Tibial nerve (tissue), 4 donors: ENCODE measurements around the gene RGS17. TPM values are rescaled to one million over a fixed set of nuclear protein-coding genes. Genes with fewer than 3 reads are reported as not detected.
A peak's percentile ranks its signal among the peaks of the same experiment; 100 is the strongest.

Experiments used
- DNase-seq, 2 donors: peaks; one replicate each; pipeline ENCODE4 v3.0.0-alpha.2; 2019; ENCODE audit warnings: low spot score in 2 of 2
- H3K27ac ChIP-seq, 4 donors: fragments of 200-600 bp; sonication (generic) in 3 of 4; one replicate each; pipeline ENCODE4 v1.5.1; 2017 to 2019; ENCODE audit warnings: mild to moderate bottlenecking in 1 of 4
- H3K27me3 ChIP-seq, 2 donors: fragments of 200-600 bp; sonication (generic) in 1 of 2; one replicate each; pipeline versions ENCODE4 v1.5.1 to v1.6.0; 2017 to 2019
- H3K36me3 ChIP-seq, 3 donors: fragments of 200-600 bp; sonication (generic); one replicate each; pipeline ENCODE4 v1.5.1; 2018 to 2019
- H3K4me1 ChIP-seq, 4 donors: fragments of 200-600 bp; sonication (generic) in 3 of 4; one replicate each; pipeline ENCODE4 v1.5.1; 2017 to 2019
- H3K4me3 ChIP-seq, 4 donors: fragments of 200-600 bp; sonication (generic) in 3 of 4; one replicate each; pipeline ENCODE4 v1.5.1; 2017 to 2019; ENCODE audit warnings: mild to moderate bottlenecking in 1 of 4, moderate library complexity in 1 of 4
- H3K9me3 ChIP-seq, 4 donors: fragments of 200-600 bp; sonication (generic) in 3 of 4; one replicate each; pipeline ENCODE4 v1.5.1; 2017 to 2019
- EP300 ChIP-seq, 2 donors: sonication (generic); formaldehyde crosslinking; IDR thresholded peaks; one replicate each; pipeline ENCODE4 v1.6.1; 2017; ENCODE audit warnings: antibody characterized with exemption in 2 of 2, mild to moderate bottlenecking in 1 of 2
- POLR2A ChIP-seq, 2 donors: fragments of 450-650 bp; IDR thresholded peaks; one replicate each; pipeline ENCODE4 v1.6.1; 2017; ENCODE audit warnings: antibody characterized with exemption in 2 of 2, mild to moderate bottlenecking in 2 of 2, moderate library complexity in 2 of 2
- WGBS, 2 donors: methylation state at CpG; one replicate each; pipeline ENCODE4 v1.1.5; 2018; 5-methylcytosine and 5-hydroxymethylcytosine counted together
- total RNA-seq, 4 donors: library from RNA; depleted of rRNA; stranded (reverse); fragments of >200 nt; gene quantifications; one replicate each; pipeline ENCODE4 v1.1.0, GENCODE V29; 2016
- TF ChIP-seq, protein P1 (sequence below), 5 experiments: fragments of 200-600 bp in 3 of 5; fragments of 450-650 bp in 2 of 5; sonication (generic) in 3 of 5; IDR thresholded peaks; one replicate each; pipeline ENCODE4 v1.5.1; 2016 to 2019; ENCODE audit warnings: antibody characterized with exemption in 5 of 5, mild to moderate bottlenecking in 3 of 5, moderate library complexity in 2 of 5

The RGS17 gene
- total RNA-seq, 4 donors from 2014 or later, result under 0.01 to 3.3 TPM; not detected in 2

DNA sequence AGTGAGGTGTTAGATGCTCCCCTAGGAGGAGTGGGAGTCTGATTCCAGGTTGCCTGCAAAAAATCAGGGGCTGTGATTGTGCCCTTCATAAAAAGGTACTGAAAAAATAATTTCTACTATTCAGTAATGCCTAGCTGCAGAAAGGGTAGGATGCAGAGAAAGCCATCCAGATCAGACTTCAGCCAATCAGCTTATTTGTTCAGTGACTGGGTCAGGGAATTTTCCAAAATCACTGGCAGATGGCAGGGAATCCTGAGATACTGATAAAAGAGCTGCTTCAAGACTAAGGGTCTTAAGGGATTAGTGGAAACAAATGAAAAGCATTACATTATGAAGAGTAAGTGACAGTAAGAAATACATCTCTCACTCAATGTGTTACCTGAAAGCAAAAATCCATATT, 85.8 kb downstream of the RGS17 start:
- Histone ChIP-seq H3K27ac (no peak overlapping the region), H3K36me3 (no peaks in the 10 kb centered on the region), H3K9me3 (no peaks in the 10 kb centered on the region), H3K4me3 (no peak overlapping the region), H3K4me1 (no peaks in the 10 kb centered on the region), H3K27me3 (no peaks in the 10 kb centered on the region)
- DNase-seq, result no peak
- TF ChIP-seq EP300 (IDR thresholded peaks at IDR 0.05), result no peak
- no peak for TF ChIP-seq POLR2A (IDR thresholded peaks at IDR 0.05)
- TF ChIP-seq, protein P1, sequence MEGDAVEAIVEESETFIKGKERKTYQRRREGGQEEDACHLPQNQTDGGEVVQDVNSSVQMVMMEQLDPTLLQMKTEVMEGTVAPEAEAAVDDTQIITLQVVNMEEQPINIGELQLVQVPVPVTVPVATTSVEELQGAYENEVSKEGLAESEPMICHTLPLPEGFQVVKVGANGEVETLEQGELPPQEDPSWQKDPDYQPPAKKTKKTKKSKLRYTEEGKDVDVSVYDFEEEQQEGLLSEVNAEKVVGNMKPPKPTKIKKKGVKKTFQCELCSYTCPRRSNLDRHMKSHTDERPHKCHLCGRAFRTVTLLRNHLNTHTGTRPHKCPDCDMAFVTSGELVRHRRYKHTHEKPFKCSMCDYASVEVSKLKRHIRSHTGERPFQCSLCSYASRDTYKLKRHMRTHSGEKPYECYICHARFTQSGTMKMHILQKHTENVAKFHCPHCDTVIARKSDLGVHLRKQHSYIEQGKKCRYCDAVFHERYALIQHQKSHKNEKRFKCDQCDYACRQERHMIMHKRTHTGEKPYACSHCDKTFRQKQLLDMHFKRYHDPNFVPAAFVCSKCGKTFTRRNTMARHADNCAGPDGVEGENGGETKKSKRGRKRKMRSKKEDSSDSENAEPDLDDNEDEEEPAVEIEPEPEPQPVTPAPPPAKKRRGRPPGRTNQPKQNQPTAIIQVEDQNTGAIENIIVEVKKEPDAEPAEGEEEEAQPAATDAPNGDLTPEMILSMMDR (IDR thresholded peaks at IDR 0.05), result no peak

DNA sequence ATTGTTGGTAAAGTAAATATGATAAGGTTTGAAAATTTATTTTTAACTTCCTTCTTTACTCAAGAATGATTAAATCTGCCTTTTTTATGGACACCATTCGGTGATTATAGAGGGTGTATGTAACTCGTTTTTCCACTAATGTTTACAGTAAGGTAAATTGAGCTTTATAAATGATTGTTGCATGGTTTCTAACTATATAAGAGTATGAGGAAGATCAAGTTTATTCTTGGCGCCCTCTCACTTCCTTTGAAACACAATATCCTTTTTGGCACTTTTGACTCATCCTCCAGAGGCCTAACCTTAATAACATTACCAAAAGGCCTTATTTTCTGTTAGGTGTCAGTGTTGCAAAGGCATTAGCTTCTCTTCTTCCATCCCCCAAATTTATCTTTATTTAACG, 86.8 kb downstream of the RGS17 start:
- Histone ChIP-seq H3K27me3 (no peaks in the 10 kb centered on the region), H3K4me3 (no peak overlapping the region), H3K4me1 (no peaks in the 10 kb centered on the region), H3K27ac (no peak overlapping the region), H3K9me3 (no peaks in the 10 kb centered on the region), H3K36me3 (no peaks in the 10 kb centered on the region)
- 83 to 86% methylated on average over 4 of the region's 4 CpGs for WGBS, 2 donors
- no peak for DNase-seq
- TF ChIP-seq EP300 (IDR thresholded peaks at IDR 0.05) (no peak), POLR2A (IDR thresholded peaks at IDR 0.05) (no peak)

GRCh38 chr6:153043719-153044118, 87.4 kb downstream of the RGS17 start:
- Histone ChIP-seq H3K27ac (no peak overlapping the region), H3K27me3 (no peaks in the 10 kb centered on the region), H3K36me3 (no peaks in the 10 kb centered on the region), H3K4me1 (no peaks in the 10 kb centered on the region), H3K4me3 (no peak overlapping the region), H3K9me3 (no peaks in the 10 kb centered on the region)
- TF ChIP-seq POLR2A (IDR thresholded peaks at IDR 0.05), result no peak
- DNase-seq, result no peak
- WGBS, 2 donors, result 80 to 94% methylated on average over 3 of the region's 3 CpGs

DNA sequence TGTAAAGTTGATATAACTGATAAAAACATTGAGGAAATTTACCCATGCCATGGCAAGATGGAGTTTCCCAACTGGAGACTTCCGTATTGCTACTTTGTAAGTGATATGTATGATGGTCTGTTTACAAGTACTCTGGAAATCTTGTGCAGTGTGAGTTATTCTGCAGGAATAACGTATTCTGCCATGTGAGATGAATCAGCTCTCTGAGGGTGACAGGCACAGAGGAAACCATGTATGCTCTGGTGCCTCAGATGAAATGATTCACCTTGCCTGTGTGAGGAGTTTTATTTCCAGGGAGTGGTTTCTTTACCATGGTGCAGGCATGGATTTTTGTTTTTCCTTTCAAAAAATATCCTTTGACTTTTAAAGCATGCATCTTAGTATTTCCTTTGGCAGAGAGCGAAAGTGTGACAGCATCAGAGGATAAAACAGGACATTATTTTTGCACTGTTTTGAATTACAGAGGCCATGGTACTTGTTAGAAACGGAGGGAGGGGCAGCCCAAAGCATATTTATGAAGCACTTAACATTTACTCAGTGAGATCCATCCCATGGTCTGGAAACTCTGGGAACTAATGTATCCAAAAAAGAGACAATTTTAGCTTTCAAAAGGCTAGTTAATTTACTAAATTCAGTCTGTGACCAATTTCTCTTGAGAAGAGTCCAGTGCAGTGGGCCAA, 92.6 kb downstream of the RGS17 start:
- H3K9me3 ChIP-seq, result no peaks in the 10 kb centered on the region
- H3K4me1 ChIP-seq, result no peaks in the 10 kb centered on the region
- no peaks in the 10 kb centered on the region for H3K36me3 ChIP-seq
- no peaks in the 10 kb centered on the region for H3K27me3 ChIP-seq
- DNase-seq, result no peak
- no peak overlapping the region for H3K27ac ChIP-seq
- WGBS, 2 donors, result 64 to 73% methylated on average over 4 of the region's 4 CpGs
- no peak for TF ChIP-seq EP300 (IDR thresholded peaks at IDR 0.05)
- no peak for TF ChIP-seq POLR2A (IDR thresholded peaks at IDR 0.05)
- TF ChIP-seq, protein P1 (IDR thresholded peaks at IDR 0.05), result no peak
- no peak overlapping the region for H3K4me3 ChIP-seq

DNA sequence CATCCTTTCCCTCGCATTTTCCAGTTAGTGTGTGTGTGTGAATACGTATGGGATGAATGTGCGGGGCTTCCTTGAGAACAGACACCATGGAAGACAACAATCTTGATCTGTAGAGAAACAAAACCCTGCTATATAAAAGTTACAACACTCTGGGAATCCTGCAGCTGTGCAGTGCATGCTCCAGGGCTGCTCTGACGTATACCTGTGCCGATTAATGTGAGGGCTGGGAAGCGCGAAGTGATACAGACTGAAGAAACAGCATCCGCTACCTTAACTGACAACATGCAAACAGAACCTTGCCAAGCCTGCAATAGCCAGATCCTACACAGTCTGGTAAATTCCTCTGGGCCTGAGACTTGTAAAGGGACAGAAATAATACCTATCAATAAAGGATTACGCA, 96.9 kb downstream of the RGS17 start:
- no peak for TF ChIP-seq POLR2A (IDR thresholded peaks at IDR 0.05)
- TF ChIP-seq, protein P1 (IDR thresholded peaks at IDR 0.05), result no peak
- no peak for TF ChIP-seq EP300 (IDR thresholded peaks at IDR 0.05)
- WGBS, 2 donors, result 94 to 96% methylated on average over 9 of the region's 9 CpGs
- H3K27me3 ChIP-seq, result no peaks in the 10 kb centered on the region
- H3K9me3 ChIP-seq, result no peaks in the 10 kb centered on the region
- no peak overlapping the region for H3K4me3 ChIP-seq
- no peaks in the 10 kb centered on the region for H3K4me1 ChIP-seq
- no peak overlapping the region for H3K27ac ChIP-seq
- DNase-seq, result no peak
- no peaks in the 10 kb centered on the region for H3K36me3 ChIP-seq

DNA sequence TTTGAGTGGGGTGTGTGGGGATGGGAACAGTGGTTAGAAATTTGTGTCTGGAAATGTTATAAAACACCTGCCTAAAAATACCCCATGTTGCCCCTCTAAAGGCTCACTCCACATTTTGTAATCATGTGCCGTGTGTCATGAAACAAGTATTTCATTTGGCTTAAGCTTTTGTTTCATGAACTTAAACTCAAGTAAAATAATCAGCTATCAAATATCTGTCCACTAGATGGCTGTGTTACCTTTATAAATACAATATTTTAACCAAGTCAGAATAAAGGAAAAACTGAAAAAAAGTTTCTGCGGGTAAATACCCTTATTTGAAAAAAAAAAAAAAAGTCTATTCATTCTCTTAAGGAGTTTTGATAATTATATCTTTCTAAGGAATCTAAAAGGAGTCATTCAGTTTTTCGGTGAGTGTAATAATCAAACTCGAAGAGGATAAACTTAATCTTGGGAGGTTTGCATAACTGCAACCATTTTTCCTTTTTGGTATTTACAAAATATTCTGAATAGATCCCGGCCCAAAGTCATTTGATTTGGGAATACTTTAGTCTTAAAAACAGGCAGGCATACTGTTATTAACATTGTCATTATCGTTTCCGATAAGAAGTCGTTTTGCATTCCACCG, 98.7 kb downstream of the RGS17 start:
- DNase-seq, result no peak
- no peaks in the 10 kb centered on the region for H3K27me3 ChIP-seq
- no peaks in the 10 kb centered on the region for H3K36me3 ChIP-seq
- H3K9me3 ChIP-seq, result no peaks in the 10 kb centered on the region
- H3K27ac ChIP-seq, result no peak overlapping the region
- WGBS, 2 donors, result 50 to 54% methylated on average over 9 of the region's 9 CpGs
- TF ChIP-seq EP300 (IDR thresholded peaks at IDR 0.05), result no peak
- TF ChIP-seq, protein P1 (IDR thresholded peaks at IDR 0.05), result peak in 4 of 5 experiments; percentile 12 to 30 (median 26)
- H3K4me1 ChIP-seq, result no peaks in the 10 kb centered on the region
- no peak overlapping the region for H3K4me3 ChIP-seq
